Breast epithelium (tissue), 3 donors: ENCODE data around the gene RASGEF1B.

Experiments used
- POLR2A ChIP-seq: fragments of 450-650 bp; IDR thresholded peaks from one replicate; pipeline ENCODE4 v1.6.1; 2016; ENCODE audit warnings: antibody characterized with exemption, mild to moderate bottlenecking, moderate library complexity
- TF ChIP-seq, protein P1 (sequence below), 3 donors: fragments of 450-650 bp; IDR thresholded peaks; one replicate each; pipeline ENCODE4 v1.5.1; 2016 to 2017; ENCODE audit warnings: antibody characterized with exemption in 3 of 3, mild to moderate bottlenecking in 3 of 3, moderate library complexity in 3 of 3

DNA sequence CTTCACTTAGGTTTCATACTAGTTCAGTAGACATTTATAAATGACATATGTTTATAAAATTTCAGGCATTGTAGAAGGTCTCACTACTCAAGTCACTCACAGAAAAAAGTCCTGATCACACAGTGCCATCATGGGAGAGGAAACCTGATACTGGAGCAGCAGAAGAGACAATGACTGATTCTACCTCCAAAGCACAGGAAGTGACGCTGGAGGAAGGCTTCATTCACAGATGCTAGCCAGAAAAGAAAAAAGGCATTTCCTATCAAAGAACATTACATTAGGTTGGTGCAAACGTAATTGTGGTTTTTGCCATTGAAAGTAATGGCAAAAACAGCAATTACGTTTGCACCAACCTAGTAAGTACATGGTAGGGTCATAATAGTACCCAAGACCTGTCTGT is 79.5 kb downstream of the RASGEF1B start:
- TF ChIP-seq, protein P1, sequence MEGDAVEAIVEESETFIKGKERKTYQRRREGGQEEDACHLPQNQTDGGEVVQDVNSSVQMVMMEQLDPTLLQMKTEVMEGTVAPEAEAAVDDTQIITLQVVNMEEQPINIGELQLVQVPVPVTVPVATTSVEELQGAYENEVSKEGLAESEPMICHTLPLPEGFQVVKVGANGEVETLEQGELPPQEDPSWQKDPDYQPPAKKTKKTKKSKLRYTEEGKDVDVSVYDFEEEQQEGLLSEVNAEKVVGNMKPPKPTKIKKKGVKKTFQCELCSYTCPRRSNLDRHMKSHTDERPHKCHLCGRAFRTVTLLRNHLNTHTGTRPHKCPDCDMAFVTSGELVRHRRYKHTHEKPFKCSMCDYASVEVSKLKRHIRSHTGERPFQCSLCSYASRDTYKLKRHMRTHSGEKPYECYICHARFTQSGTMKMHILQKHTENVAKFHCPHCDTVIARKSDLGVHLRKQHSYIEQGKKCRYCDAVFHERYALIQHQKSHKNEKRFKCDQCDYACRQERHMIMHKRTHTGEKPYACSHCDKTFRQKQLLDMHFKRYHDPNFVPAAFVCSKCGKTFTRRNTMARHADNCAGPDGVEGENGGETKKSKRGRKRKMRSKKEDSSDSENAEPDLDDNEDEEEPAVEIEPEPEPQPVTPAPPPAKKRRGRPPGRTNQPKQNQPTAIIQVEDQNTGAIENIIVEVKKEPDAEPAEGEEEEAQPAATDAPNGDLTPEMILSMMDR (IDR thresholded peaks at IDR 0.05): no peak
- no peak for TF ChIP-seq POLR2A
